Smooth muscle cell (in vitro differentiated cells): ENCODE measurements around the gene PDE3A. TPM values are rescaled to one million over a fixed set of nuclear protein-coding genes. Genes with fewer than 3 reads are reported as not detected.

Experiments used
- DNase-seq: peaks from one replicate; lab custom pipeline; 2025; ENCODE audit not compliant: unreplicated experiment; lab: John Stamatoyannopoulos, UW
- H2AFZ ChIP-seq: fragments of 200-600 bp; sonication (generic); 2 replicates; pipeline ENCODE4 v1.6.0; 2016; ENCODE audit warnings: antibody characterized with exemption, low read depth, mild to moderate bottlenecking
- H3F3A ChIP-seq: fragments of 200-600 bp; sonication (generic); 2 replicates; pipeline ENCODE4 v1.6.0; 2017; ENCODE audit warnings: antibody characterized with exemption, low read depth
- H3K27ac ChIP-seq: fragments of 200-600 bp; sonication (generic); 2 replicates; pipeline ENCODE4 v1.5.1; 2016; ENCODE audit warnings: low read depth, mild to moderate bottlenecking
- H3K27me3 ChIP-seq: fragments of 200-600 bp; sonication (generic); 2 replicates; pipeline ENCODE4 v1.6.1; 2016; ENCODE audit warnings: low read depth, mild to moderate bottlenecking
- H3K36me3 ChIP-seq: fragments of 200-600 bp; sonication (generic); 2 replicates; pipeline ENCODE4 v1.5.1; 2016; ENCODE audit warnings: low read depth
- H3K4me1 ChIP-seq: fragments of 200-600 bp; sonication (generic); 2 replicates; pipeline ENCODE4 v1.5.1; 2016; ENCODE audit warnings: low read depth
- H3K4me2 ChIP-seq: fragments of 200-600 bp; sonication (generic); 2 replicates; pipeline ENCODE4 v1.6.0; 2016; ENCODE audit warnings: mild to moderate bottlenecking
- H3K4me3 ChIP-seq: fragments of 200-600 bp; sonication (generic); 2 replicates; pipeline ENCODE4 v1.5.1; 2016; ENCODE audit warnings: mild to moderate bottlenecking
- H3K79me2 ChIP-seq: fragments of 200-600 bp; sonication (generic); 2 replicates; pipeline ENCODE4 v1.6.0; 2016; ENCODE audit warnings: low read depth, mild to moderate bottlenecking
- H3K9ac ChIP-seq: fragments of 200-600 bp; sonication (generic); 2 replicates; pipeline ENCODE4 v1.6.0; 2016; ENCODE audit warnings: low read depth
- H3K9me3 ChIP-seq: fragments of 200-600 bp; sonication (generic); replicated peaks from 2 replicates; pipeline ENCODE4 v1.5.1; 2016; ENCODE audit warnings: low read depth
- H4K20me1 ChIP-seq: fragments of 200-600 bp; sonication (generic); 2 replicates; pipeline ENCODE4 v1.6.0; 2016; ENCODE audit warnings: low read depth
- CTCF ChIP-seq: fragments of 200-600 bp; sonication (generic); IDR thresholded peaks from 2 replicates; pipeline ENCODE4 v1.5.1; 2017; ENCODE audit warnings: borderline replicate concordance, mild to moderate bottlenecking, antibody characterized with exemption; ENCODE audit not compliant: insufficient read depth, poor library complexity, severe bottlenecking
- WGBS: methylation state at CpG from one replicate; pipeline ENCODE4 v1.1.7; 2016; ENCODE audit warnings: low lambda C conversion rate; 5-methylcytosine and 5-hydroxymethylcytosine counted together
- polyA plus RNA-seq: library from polyadenylated mRNA; unstranded; fragments of >200 nt; fragmentation: Nextera tagmentation; extraction: Ambion mirVana; gene quantifications from 2 replicates; pipeline ENCODE4 v1.2.1, GENCODE V29; 2016
- total RNA-seq: library from RNA; depleted of rRNA; stranded (reverse); fragments of >200 nt; gene quantifications from 2 replicates; pipeline ENCODE4 v1.2.3, GENCODE V29; 2014

Gene PDE3A
- total and polyA plus RNA-seq, 2 experiments from 2014 or later, result 1.3 to 6.1 TPM

GRCh38 chr12:20444595-20445170 lies 76.3 kb downstream of the PDE3A start:
- Histone ChIP-seq H3F3A (no peaks in the 10 kb centered on the region), H3K27me3 (no peaks in the 10 kb centered on the region), H3K4me1 (peaks cover 8% of the 10 kb centered on the region), H3K9ac (no peak overlapping the region), H3K79me2 (no peaks in the 10 kb centered on the region), H3K36me3 (no peaks in the 10 kb centered on the region), H3K4me2 (peak overlapping the region; percentile 33), H3K27ac (no peak overlapping the region), H3K9me3 (no peaks in the 10 kb centered on the region), H2AFZ (peak overlapping the region; percentile 78), H3K4me3 (no peak overlapping the region), H4K20me1 (no peaks in the 10 kb centered on the region)
- no peak for TF ChIP-seq CTCF
- no peak for DNase-seq
- 65% methylated on average over 6 of the region's 6 CpGs for WGBS

GRCh38 chr12:20445687-20446086 lies 77.3 kb downstream of the PDE3A start:
- DNase-seq, result no peak
- no peaks in the 10 kb centered on the region for H3K36me3 ChIP-seq
- H3K4me1 ChIP-seq, result peaks cover 8% of the 10 kb centered on the region
- H3K79me2 ChIP-seq, result no peaks in the 10 kb centered on the region
- no peak overlapping the region for H3K9ac ChIP-seq
- no peak for TF ChIP-seq CTCF
- no peak overlapping the region for H3K4me2 ChIP-seq
- H3K27ac ChIP-seq, result no peak overlapping the region
- H4K20me1 ChIP-seq, result no peaks in the 10 kb centered on the region
- no peak overlapping the region for H2AFZ ChIP-seq
- H3K27me3 ChIP-seq, result no peaks in the 10 kb centered on the region
- no peaks in the 10 kb centered on the region for H3F3A ChIP-seq
- H3K4me3 ChIP-seq, result no peak overlapping the region
- no peaks in the 10 kb centered on the region for H3K9me3 ChIP-seq
- WGBS, result 62% methylated on average over 4 of the region's 4 CpGs

- WGBS, result 85% methylated on average over 3 of the region's 3 CpGs
- H3K36me3 ChIP-seq, result no peaks in the 10 kb centered on the region
Measured at GRCh38 chr12:20446836-20447235, 78.5 kb downstream of the PDE3A start.

More at GRCh38 chr12:20446836-20447235, 78.5 kb downstream of the PDE3A start:
- Histone ChIP-seq H3K4me3 (no peak overlapping the region), H3F3A (no peaks in the 10 kb centered on the region), H4K20me1 (no peaks in the 10 kb centered on the region), H2AFZ (no peak overlapping the region), H3K79me2 (no peaks in the 10 kb centered on the region), H3K27me3 (no peaks in the 10 kb centered on the region), H3K4me1 (peaks cover 8% of the 10 kb centered on the region), H3K4me2 (no peak overlapping the region), H3K9ac (no peak overlapping the region), H3K9me3 (no peaks in the 10 kb centered on the region), H3K27ac (no peak overlapping the region)
- no peak for DNase-seq
- no peak for TF ChIP-seq CTCF
